ENCODE measurements around the gene EML4.
A peak's percentile ranks its signal among the peaks of the same experiment; 100 is the strongest.
"Not testable (repeated sequence)": the region's sequence is repeated elsewhere in the genome, so short reads cannot be mapped to it uniquely, and the experiment has no call there.

The EML4 gene

DNA sequence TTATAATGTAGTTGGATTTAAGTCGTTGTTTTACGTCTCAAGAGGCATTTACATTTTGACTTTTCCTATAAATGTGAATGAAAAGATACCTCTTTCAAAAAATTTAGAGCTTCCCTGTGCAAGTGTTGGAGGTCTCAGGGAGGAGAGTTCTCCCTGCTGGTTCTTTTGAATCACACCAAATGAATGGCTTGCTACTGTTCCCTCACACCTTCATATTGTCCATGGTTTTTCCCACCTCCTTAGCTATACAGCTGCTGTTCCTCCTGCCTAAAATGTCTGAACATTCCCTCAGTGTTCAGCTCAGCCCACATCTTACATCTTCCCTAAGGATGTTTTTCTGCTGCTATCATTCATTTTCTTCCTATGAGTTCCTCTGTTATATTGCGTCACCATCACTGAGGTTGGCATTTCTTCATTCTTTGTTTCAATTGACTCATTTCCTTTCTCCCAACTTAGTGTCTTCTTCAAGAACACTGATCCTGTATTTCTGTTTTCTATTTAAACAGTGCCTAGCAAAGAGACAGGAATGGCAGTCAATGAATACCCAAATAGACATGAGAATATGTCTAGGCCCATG lies 145.8 kb downstream of the EML4 start:
- no peak for DNase-seq

- DNase-seq: no peak
These were observed 146.8 kb downstream of the EML4 start for GRCh38 chr2:42315844-42316470.

- no peak for DNase-seq
These were observed 147.8 kb downstream of the EML4 start for GRCh38 chr2:42316910-42317309.

GRCh38 chr2:42317486-42317885 lies 148.3 kb downstream of the EML4 start:
- DNase-seq: no peak

DNA sequence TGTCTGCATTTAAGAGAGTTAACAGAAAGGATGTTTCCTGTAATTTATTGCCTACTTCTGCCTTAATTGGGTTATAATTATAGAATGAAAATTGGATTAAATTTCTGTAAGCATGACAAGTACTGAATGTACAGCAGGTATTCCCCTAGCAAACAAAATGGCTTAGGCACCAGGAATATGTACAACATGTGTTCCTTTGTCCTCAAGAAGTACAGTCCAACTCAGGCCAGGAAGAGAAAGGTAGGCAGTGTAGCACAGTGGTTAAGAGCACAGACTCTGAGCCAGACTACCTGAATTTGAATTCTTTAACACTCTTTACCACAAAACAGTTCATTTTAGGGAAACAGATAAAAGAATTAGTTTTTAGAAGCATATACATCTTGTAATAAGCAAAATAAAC lies 148.8 kb downstream of the EML4 start:
- no peak for DNase-seq

DNA sequence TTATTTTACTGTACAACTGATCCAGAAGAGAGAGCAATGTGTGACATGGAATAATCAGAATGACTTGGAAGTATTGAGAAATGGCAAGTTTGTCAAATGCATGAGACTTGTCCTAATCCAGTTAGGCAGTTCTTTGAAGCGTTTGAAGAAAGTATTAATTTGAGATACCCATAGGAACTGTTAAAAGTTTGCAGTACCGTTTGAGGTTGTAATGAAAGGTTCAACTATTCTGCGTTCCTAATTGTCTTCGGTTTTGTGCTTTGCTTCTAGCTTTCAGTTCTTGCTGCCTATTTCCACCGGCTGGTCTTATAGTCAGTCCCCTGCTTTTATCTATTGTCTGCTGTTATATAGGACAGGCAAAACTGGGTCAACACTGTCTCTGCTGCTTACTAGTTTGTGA lies 150.1 kb downstream of the EML4 start:
- no peak for DNase-seq

GRCh38 chr2:42321452-42322064 lies 152.4 kb downstream of the EML4 start:
- no peak for DNase-seq

DNA sequence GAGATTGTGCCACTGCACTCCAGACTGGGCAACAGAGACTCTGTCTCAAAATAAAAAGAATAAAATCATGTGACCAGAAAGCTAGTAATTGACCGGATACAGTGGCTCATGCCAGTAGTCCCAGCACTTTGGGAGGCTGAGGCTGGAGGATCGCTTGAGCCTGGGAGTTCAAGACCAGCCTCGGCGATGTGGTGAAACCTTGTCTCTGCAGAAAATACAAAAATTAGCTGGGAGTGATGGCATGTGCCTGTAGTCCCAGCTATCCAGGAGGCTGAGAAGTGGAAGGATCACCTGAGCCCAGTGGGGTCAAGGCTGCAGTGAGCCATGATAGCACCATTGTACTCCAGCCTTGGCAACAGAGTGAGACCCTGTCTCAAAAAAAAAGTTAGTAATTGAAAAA lies 155.1 kb downstream of the EML4 start:
- DNase-seq: no peak

GRCh38 chr2:42324949-42325348 lies 155.8 kb downstream of the EML4 start:
- DNase-seq: no peak

GRCh38 chr2:42325609-42326008 lies 156.5 kb downstream of the EML4 start:
- no peak for DNase-seq

- DNase-seq: peak; percentile 21
These were observed 158.0 kb downstream of the EML4 start for GRCh38 chr2:42327125-42327524.

DNA sequence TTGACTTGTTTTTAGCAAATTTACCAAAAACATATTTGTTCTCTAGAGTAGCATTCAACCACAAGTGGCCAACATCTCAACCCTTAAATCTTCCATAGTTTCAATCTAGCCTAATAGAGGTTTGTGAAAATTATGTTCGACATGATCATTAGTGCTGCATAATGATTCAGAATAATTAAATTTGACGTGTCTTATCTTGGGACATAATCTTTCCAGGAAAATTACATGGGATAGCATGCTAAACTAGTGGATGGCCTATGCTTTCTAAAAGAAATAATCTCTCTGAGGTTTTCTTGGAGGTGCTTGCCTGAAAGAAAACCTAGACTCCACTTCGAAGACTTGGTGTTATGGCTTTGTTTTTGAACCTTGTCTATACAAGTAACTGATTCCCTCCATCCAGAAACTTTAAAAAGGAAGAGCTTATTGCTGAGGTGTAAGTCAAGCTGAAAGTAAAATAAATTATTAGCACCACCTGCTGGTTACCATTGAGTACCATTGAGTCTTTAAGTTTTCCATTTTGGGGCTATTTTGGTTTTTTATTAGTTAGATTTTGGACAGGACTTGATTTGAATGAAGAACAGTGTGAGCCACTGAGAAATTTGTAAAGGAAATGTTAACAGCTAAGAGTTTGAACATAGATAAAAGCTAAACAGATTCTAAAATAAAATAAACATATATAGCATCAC lies 159.1 kb downstream of the EML4 start:
- no peak for DNase-seq

DNA sequence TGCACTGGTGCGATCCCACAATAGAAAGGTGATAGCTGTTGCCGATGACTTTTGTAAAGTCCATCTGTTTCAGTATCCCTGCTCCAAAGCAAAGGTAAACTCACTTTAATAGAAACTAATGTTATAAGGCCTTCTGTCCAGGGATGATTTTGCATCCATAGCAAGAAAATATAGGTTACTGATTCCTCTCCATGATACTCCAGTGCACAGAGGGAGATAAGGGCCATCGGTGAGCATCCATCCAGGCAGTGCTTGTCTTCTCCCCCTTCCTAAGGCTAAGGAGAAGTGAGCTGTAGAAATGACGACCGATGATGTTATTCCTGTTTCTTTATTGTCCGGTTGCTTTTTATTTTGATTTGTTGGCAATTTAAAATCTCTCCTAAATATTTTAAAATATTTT lies 159.8 kb downstream of the EML4 start:
- no peak for DNase-seq

- DNase-seq: no peak
These were observed 160.6 kb downstream of the EML4 start for GRCh38 chr2:42329736-42330135.

GRCh38 chr2:42331569-42332284 lies 162.6 kb downstream of the EML4 start:
- no peak for DNase-seq

DNA sequence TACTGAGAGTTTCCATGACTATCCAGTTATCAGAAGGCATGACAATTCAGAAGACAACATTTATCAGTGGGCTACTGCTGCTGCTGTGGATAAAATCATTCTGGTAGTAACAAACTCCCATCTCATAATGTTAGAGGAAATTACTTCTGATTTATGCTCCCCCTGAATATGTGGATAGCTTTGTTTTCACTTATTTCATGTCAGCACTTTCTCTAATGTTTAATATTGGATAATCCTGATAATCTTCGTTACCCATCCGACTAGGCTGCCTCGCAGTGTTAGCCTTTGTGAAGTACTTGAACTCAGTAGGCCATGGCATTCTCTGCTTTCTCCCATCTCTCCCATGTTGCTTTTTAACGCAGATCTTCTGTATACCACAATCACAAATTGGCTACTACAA lies 163.4 kb downstream of the EML4 start:
- no peak for DNase-seq

DNA sequence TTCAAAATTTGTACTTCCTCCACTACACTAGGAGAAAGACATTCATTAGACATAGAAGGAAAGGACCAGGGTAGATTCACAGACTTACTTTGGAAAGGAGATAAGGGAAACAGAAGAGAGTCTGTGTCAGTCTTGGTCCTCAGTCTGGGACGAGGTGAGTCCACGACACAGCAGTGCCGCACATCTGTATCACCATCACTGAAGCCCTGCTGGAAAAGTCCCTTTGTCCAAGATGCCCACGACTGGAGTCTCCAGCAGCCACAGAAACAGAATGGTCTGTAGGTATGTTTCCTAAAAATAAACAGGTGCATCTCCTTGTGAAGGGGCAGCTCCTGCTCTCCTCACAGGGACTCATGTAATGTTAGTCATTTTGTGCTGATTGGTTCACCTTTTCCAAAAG lies 164.4 kb downstream of the EML4 start:
- no peak for DNase-seq

- DNase-seq: no peak
These were observed 165.1 kb downstream of the EML4 start for GRCh38 chr2:42334220-42334619.

DNA sequence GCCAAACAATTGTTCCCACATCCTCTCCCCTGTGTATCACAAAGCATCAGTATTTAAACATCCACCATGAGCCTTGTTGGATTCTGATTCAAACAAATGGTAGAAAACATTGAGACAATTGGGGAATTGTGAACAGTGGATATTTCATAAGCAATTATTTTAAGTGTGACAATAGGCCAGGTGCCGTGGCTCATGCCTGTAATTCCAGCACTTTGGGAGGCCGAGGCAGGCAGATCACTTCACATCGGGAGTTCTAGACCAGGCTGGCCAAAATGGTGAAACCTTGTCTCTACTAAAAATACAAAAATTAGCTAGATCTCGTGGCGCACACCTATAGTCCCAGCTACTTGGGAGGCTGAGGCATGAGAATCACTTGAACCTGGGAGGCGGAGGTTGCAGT lies 165.7 kb downstream of the EML4 start:
- not testable (repeated sequence) for DNase-seq

DNA sequence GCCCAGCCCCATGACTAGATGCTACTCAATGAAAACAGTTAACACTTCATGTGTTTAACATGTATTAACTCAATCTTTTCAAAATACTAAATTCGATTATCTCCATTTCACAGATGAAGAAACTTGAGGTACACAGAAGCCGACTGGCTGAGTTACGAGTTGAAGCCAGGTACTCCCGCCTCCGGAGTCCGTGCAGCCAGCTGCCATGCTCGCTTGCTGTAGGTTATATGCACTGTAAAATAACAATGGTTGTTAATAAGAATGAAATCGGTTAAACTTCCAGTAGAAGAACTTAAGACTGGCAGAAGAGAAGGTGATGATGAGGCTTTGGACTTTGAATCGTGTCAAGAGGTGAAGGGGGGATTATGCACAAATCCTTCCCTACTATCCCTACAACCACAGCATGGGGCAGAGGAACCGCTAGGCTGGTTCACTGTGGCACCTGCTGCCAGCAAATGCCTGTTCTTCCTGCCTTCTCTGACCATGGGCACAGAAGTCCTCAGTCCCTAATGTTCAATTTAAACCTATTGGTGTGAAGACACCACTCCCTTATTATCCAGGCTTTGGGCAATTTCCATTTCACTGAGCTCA lies 166.5 kb downstream of the EML4 start:
- no peak for DNase-seq

GRCh38 chr2:42336361-42336965 lies 167.3 kb downstream of the EML4 start:
- no peak for DNase-seq

DNA sequence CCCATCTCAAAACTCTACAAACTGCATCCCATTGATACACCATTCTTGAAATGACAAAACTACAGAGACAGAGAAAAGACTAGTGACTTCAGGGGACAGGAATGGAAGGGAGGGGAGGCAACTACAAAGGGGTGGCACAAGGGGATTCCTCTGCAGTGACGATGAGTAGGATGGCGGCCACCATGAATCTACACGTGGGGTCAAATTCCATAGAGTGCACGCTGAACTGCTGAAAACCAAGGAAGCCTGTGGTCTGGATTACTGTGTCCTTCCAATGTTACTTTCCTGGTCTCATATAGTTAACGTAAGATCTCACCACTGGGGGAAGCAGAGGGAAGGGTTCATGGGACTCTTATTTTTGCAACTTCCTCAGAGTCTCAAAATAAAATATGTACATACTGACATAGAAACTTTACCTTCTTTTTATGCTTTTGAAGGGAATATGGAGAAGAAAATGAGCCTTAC lies 168.2 kb downstream of the EML4 start:
- DNase-seq: no peak
